HL-60 (cell line): Measurements from ENCODE around the gene IQGAP2.

Experiments
- DNase-seq, 2 experiments: peaks; one replicate each; pipeline ENCODE4 v3.0.0-alpha.2; 2010 to 2020; ENCODE audit warnings: low read depth in 1 of 2, low spot score in 1 of 2
- H3K27ac ChIP-seq: fragments of 250-450 bp; sonication (Bioruptor Pico); replicated peaks from 2 replicates; pipeline ENCODE4 v1.5.1; 2020; ENCODE audit warnings: mild to moderate bottlenecking, moderate library complexity
- H3K27me3 ChIP-seq: fragments of 250-450 bp; sonication (Bioruptor Pico); 2 replicates; pipeline ENCODE4 v1.5.1; 2021; ENCODE audit warnings: mild to moderate bottlenecking, moderate library complexity; ENCODE audit not compliant: insufficient read depth, poor library complexity, severe bottlenecking
- H3K4me3 ChIP-seq: replicated peaks from 2 replicates; pipeline ENCODE4 v1.5.1; 2011; ENCODE audit warnings: mild to moderate bottlenecking, control low read depth, low read length; ENCODE audit not compliant: insufficient read depth
- GABPA ChIP-seq: IDR thresholded peaks from 2 replicates; pipeline ENCODE4 v1.6.1; 2012; ENCODE audit warnings: low read depth
- POLR2AphosphoS5 ChIP-seq: IDR thresholded peaks from 2 replicates; pipeline ENCODE4 v1.6.1; 2012; ENCODE audit warnings: low read depth
- SPI1 ChIP-seq: IDR thresholded peaks from 2 replicates; pipeline ENCODE4 v1.6.1; 2012; ENCODE audit warnings: low read depth, mild to moderate bottlenecking, borderline replicate concordance
- TF ChIP-seq, protein P1 (sequence below): IDR thresholded peaks from one replicate; pipeline ENCODE4 v1.5.1; 2011; ENCODE audit warnings: low read length, control low read depth, inconsistent platforms; ENCODE audit not compliant: insufficient read depth
- TF ChIP-seq, protein P2 (sequence below): IDR thresholded peaks from 2 replicates; pipeline ENCODE4 v1.6.1; 2012; ENCODE audit warnings: low read depth; ENCODE audit not compliant: insufficient replicate concordance

Gene IQGAP2

DNA sequence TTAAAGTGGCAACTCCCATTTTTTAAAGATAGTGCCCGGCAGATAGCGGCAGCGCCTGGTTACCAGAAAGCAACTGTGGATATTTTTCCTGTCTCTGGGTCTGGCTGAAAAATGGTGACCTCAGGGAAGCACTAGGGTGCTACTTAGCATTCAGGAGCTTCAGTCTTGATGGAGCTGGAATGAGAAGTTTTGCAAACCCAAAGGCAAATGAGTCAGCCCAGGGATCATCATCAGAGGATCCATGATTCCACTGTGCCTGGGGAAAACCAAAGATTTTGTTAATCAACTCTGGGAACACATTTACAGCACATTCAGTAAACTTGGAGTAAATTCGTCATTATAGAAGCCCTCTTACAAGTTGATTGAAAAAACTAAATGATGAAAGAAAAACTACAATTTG lies 339.5 kb downstream of the IQGAP2 start:
- Histone ChIP-seq H3K27ac (no peak overlapping the region), H3K4me3 (no peak overlapping the region), H3K27me3 (no peaks in the 10 kb centered on the region)
- no peak for DNase-seq
- TF ChIP-seq GABPA (no peak), POLR2AphosphoS5 (no peak), SPI1 (no peak)
- TF ChIP-seq, protein P1, sequence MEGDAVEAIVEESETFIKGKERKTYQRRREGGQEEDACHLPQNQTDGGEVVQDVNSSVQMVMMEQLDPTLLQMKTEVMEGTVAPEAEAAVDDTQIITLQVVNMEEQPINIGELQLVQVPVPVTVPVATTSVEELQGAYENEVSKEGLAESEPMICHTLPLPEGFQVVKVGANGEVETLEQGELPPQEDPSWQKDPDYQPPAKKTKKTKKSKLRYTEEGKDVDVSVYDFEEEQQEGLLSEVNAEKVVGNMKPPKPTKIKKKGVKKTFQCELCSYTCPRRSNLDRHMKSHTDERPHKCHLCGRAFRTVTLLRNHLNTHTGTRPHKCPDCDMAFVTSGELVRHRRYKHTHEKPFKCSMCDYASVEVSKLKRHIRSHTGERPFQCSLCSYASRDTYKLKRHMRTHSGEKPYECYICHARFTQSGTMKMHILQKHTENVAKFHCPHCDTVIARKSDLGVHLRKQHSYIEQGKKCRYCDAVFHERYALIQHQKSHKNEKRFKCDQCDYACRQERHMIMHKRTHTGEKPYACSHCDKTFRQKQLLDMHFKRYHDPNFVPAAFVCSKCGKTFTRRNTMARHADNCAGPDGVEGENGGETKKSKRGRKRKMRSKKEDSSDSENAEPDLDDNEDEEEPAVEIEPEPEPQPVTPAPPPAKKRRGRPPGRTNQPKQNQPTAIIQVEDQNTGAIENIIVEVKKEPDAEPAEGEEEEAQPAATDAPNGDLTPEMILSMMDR = no peak
- TF ChIP-seq, protein P2, sequence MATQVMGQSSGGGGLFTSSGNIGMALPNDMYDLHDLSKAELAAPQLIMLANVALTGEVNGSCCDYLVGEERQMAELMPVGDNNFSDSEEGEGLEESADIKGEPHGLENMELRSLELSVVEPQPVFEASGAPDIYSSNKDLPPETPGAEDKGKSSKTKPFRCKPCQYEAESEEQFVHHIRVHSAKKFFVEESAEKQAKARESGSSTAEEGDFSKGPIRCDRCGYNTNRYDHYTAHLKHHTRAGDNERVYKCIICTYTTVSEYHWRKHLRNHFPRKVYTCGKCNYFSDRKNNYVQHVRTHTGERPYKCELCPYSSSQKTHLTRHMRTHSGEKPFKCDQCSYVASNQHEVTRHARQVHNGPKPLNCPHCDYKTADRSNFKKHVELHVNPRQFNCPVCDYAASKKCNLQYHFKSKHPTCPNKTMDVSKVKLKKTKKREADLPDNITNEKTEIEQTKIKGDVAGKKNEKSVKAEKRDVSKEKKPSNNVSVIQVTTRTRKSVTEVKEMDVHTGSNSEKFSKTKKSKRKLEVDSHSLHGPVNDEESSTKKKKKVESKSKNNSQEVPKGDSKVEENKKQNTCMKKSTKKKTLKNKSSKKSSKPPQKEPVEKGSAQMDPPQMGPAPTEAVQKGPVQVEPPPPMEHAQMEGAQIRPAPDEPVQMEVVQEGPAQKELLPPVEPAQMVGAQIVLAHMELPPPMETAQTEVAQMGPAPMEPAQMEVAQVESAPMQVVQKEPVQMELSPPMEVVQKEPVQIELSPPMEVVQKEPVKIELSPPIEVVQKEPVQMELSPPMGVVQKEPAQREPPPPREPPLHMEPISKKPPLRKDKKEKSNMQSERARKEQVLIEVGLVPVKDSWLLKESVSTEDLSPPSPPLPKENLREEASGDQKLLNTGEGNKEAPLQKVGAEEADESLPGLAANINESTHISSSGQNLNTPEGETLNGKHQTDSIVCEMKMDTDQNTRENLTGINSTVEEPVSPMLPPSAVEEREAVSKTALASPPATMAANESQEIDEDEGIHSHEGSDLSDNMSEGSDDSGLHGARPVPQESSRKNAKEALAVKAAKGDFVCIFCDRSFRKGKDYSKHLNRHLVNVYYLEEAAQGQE = no peak

DNA sequence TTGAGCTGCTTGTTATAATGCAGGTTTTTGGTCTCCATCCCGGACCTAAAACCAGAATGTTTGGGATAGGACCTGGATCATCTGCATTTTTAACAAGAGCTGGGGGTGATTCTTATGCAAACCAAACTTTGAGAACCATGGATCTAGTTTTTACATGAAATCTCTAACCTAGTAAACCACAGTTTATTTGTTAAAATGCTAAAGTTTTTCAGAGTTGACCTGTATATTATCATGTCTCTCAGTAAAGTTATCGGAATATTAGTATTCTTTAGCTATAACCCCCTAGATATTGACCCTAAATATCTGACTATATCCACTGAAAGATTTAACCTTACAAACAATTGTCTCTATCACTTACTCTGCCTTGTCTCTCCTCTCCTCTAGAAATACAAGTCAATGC lies 341.5 kb downstream of the IQGAP2 start:
- no peaks in the 10 kb centered on the region for H3K27me3 ChIP-seq
- TF ChIP-seq, protein P2 = no peak
- no peak for TF ChIP-seq SPI1
- no peak for TF ChIP-seq POLR2AphosphoS5
- no peak for TF ChIP-seq GABPA
- TF ChIP-seq, protein P1 = no peak
- no peak for DNase-seq
- H3K4me3 ChIP-seq = no peak overlapping the region
- H3K27ac ChIP-seq = no peak overlapping the region

GRCh38 chr5:76745670-76746069 lies 342.6 kb downstream of the IQGAP2 start:
- H3K27me3 ChIP-seq = no peaks in the 10 kb centered on the region
- H3K4me3 ChIP-seq = no peak overlapping the region
- H3K27ac ChIP-seq = no peak overlapping the region
- no peak for DNase-seq
- no peak for TF ChIP-seq SPI1
- no peak for TF ChIP-seq POLR2AphosphoS5
- TF ChIP-seq, protein P1 = no peak

GRCh38 chr5:76746677-76747076 lies 343.6 kb downstream of the IQGAP2 start:
- TF ChIP-seq, protein P2 = no peak
- TF ChIP-seq POLR2AphosphoS5 = no peak
- no peak for TF ChIP-seq SPI1
- TF ChIP-seq GABPA = no peak
- TF ChIP-seq, protein P1 = no peak
- DNase-seq = no peak

More at GRCh38 chr5:76746677-76747076, 343.6 kb downstream of the IQGAP2 start:
- Histone ChIP-seq H3K4me3 (no peak overlapping the region), H3K27me3 (no peaks in the 10 kb centered on the region), H3K27ac (no peak overlapping the region)
